Neural cell (in vitro differentiated cells): ENCODE measurements around the gene PPIL4. TPM values are rescaled to one million over a fixed set of nuclear protein-coding genes. Genes with fewer than 3 reads are reported as not detected.

Experiments
- H2AFZ ChIP-seq: fragments of 200-600, 300-800 bp; sonication (generic), shearing (Covaris generic); 2 replicates; pipeline ENCODE4 v1.6.0; 2014; ENCODE audit warnings: low read depth, mild to moderate bottlenecking, antibody characterized with exemption, low read length, moderate library complexity
- H3F3A ChIP-seq: fragments of 200-600 bp; shearing (Covaris generic); 2 replicates; pipeline ENCODE4 v1.6.1; 2016; ENCODE audit warnings: mild to moderate bottlenecking, moderate library complexity, mixed read lengths, antibody characterized with exemption, low read length; ENCODE audit not compliant: insufficient read depth, poor library complexity, severe bottlenecking
- H3K27ac ChIP-seq: fragments of 200-600, 300-800 bp; sonication (generic), shearing (Covaris generic); 2 replicates; pipeline ENCODE4 v1.5.1; 2014; ENCODE audit warnings: mild to moderate bottlenecking, low read length, moderate library complexity
- H3K27me3 ChIP-seq: fragments of 300-800, 200-600 bp; sonication (generic), shearing (Covaris generic); 2 replicates; pipeline ENCODE4 v1.6.0; 2014; ENCODE audit warnings: mild to moderate bottlenecking, low read depth, low read length, moderate library complexity; ENCODE audit not compliant: insufficient read depth
- H3K36me3 ChIP-seq: fragments of 300-800, 200-600 bp; sonication (generic), shearing (Covaris generic); 2 replicates; pipeline ENCODE4 v1.5.1; 2014; ENCODE audit warnings: mild to moderate bottlenecking, antibody characterized with exemption, low read length, moderate library complexity; ENCODE audit not compliant: insufficient read depth
- H3K4me2 ChIP-seq: fragments of 300-800, 200-600 bp; sonication (generic), shearing (Covaris generic); 2 replicates; pipeline ENCODE4 v1.6.0; 2014; ENCODE audit warnings: mild to moderate bottlenecking, low read length
- H3K4me3 ChIP-seq: fragments of 300-800, 200-600 bp; sonication (generic), shearing (Covaris generic); 2 replicates; pipeline ENCODE4 v1.5.1; 2014; ENCODE audit warnings: mild to moderate bottlenecking, low read length, moderate library complexity
- H3K79me2 ChIP-seq: fragments of 200-600 bp; shearing (Covaris generic); replicated peaks from 2 replicates; pipeline ENCODE4 v1.6.0; 2014; ENCODE audit warnings: mild to moderate bottlenecking, low read length, moderate library complexity; ENCODE audit not compliant: insufficient read depth
- H3K9ac ChIP-seq: fragments of 300-800, 200-600 bp; sonication (generic), shearing (Covaris generic); 2 replicates; pipeline ENCODE4 v1.6.1; 2016; ENCODE audit warnings: mild to moderate bottlenecking, low read length, mixed read lengths
- H3K9me2 ChIP-seq: fragments of 200-600 bp; shearing (Covaris generic); 2 replicates; pipeline ENCODE4 v1.6.1; 2016; ENCODE audit warnings: mild to moderate bottlenecking, low read length, mixed read lengths; ENCODE audit not compliant: insufficient read depth
- H3K9me3 ChIP-seq: fragments of 200-600, 300-800 bp; sonication (generic), shearing (Covaris generic); 2 replicates; pipeline ENCODE4 v1.6.1; 2016; ENCODE audit warnings: mild to moderate bottlenecking, mixed run types, low read length, moderate library complexity, mixed read lengths
- H4K20me1 ChIP-seq: fragments of 200-600 bp; shearing (Covaris generic); 2 replicates; pipeline ENCODE4 v1.6.1; 2016; ENCODE audit warnings: mild to moderate bottlenecking, mixed run types; ENCODE audit not compliant: insufficient read depth
- EP300 ChIP-seq: fragments of 450-650 bp; conservative IDR thresholded peaks from 2 replicates; pipeline ENCODE4 v1.6.1; 2014; ENCODE audit warnings: antibody characterized with exemption, mild to moderate bottlenecking, moderate library complexity; ENCODE audit not compliant: poor library complexity, severe bottlenecking
- EZH2 ChIP-seq: fragments of 200-600, 300-800 bp; shearing (Covaris generic), sonication (generic); IDR thresholded peaks from 2 replicates; pipeline ENCODE4 v1.6.1; 2014; ENCODE audit warnings: antibody characterized with exemption, low read length, borderline replicate concordance, mild to moderate bottlenecking; ENCODE audit not compliant: insufficient read depth, poor library complexity, severe bottlenecking
- MXI1 ChIP-seq: fragments of 450-650 bp; conservative IDR thresholded peaks from 2 replicates; pipeline ENCODE4 v1.6.1; 2014; ENCODE audit warnings: antibody characterized with exemption, mild to moderate bottlenecking; ENCODE audit not compliant: poor library complexity, severe bottlenecking
- POLR2AphosphoS5 ChIP-seq: IDR thresholded peaks from 2 replicates; pipeline ENCODE4 v1.6.1; 2012
- RAD21 ChIP-seq: fragments of 450-650 bp; conservative IDR thresholded peaks from 2 replicates; pipeline ENCODE4 v1.6.1; 2014; ENCODE audit warnings: antibody characterized with exemption, mild to moderate bottlenecking, moderate library complexity
- SMC3 ChIP-seq: fragments of 450-650 bp; conservative IDR thresholded peaks from 2 replicates; pipeline ENCODE4 v1.6.1; 2014; ENCODE audit warnings: antibody characterized with exemption, mild to moderate bottlenecking, moderate library complexity; ENCODE audit not compliant: poor library complexity
- TAF1 ChIP-seq: IDR thresholded peaks from 2 replicates; pipeline ENCODE4 v1.6.1; 2012; ENCODE audit warnings: low read depth
- polyA plus RNA-seq: library from polyadenylated mRNA; depleted of rRNA; stranded (reverse); fragments of >200 nt; gene quantifications from 2 replicates; pipeline ENCODE4 v1.2.3, GENCODE V29; 2014
- TF ChIP-seq, protein P1 (sequence below): IDR thresholded peaks from 2 replicates; pipeline ENCODE4 v1.6.1; 2012; ENCODE audit warnings: borderline replicate concordance
- TF ChIP-seq, protein P2 (sequence below): fragments of 450-650 bp; IDR thresholded peaks from 2 replicates; pipeline ENCODE4 v1.5.1; 2014; ENCODE audit warnings: antibody characterized with exemption, mild to moderate bottlenecking, moderate library complexity; ENCODE audit not compliant: poor library complexity, severe bottlenecking

The PPIL4 gene
- polyA plus RNA-seq, 1 donor from 2014 or later: 57.2 TPM

DNA sequence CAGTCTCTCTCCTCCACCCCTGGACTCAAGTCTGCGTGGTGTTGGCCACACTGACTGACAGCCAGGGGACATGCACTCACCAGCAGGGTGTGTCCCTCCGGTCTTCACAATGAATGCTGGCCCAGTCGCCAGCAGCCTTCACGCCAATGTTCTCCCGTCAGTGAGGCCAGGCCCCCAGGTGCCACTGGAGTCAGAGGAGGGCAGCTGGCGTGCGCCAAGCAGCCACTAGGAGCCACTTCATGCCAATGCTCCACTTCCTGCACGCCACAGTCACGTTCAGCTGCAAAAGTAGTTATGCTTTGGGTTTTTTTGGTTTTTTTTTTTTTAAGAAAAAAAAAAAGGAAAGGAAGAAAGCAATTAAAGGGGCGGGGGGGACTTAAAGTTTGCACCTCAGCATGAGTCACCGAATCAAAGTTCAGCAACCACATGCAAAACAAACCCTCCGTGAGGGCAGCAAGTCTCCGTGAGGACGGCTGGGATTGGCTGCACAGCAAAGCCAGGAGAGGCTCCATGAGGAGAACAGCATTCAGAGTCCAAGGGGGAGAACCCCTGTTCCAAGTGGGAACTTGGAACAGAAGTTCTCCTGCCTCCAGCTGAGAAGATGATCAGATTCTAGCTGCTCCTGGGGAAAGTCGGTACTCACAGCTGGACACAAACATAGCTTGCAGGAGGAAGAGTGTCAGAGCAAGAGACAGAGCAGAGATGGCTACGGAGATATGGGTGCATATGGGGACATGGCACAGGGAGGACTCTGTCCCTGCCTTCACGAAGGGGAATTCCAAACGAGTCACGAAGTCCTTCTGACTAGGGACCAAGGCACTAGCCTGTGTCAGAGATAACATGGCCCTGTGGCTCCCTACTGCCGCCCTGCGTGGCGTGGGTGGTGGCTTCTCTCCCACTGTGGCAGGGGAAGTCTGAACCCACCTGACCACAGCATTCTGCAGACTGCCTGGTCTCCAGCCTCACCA lies 60.8 kb downstream of the PPIL4 start, which contains the start of gene ZC3H12D:
Gene ZC3H12D (minus strand): TSS at position 282 of the 968 bp plus-strand sequence. CDS start 10,471 bp downstream, outside the sequence.
- Histone ChIP-seq H2AFZ (no peak within 1 kb of the TSS), H3K9me2 (no peaks in the 10 kb centered on the region), H3K36me3 (no peaks in the 10 kb centered on the region), H3K9me3 (no peaks in the 10 kb centered on the region), H3K27me3 (no peaks in the 10 kb centered on the region), H3K4me2 (no peak within 1 kb of the TSS), H3K4me3 (no peak within 1 kb of the TSS), H3F3A (no peaks in the 10 kb centered on the region), H4K20me1 (no peaks in the 10 kb centered on the region), H3K79me2 (no peaks in the 10 kb centered on the region), H3K27ac (no peak within 1 kb of the TSS), H3K9ac (no peak within 1 kb of the TSS)
- TF ChIP-seq TAF1 (no peak), SMC3 (no peak), EZH2 (no peak)

DNA sequence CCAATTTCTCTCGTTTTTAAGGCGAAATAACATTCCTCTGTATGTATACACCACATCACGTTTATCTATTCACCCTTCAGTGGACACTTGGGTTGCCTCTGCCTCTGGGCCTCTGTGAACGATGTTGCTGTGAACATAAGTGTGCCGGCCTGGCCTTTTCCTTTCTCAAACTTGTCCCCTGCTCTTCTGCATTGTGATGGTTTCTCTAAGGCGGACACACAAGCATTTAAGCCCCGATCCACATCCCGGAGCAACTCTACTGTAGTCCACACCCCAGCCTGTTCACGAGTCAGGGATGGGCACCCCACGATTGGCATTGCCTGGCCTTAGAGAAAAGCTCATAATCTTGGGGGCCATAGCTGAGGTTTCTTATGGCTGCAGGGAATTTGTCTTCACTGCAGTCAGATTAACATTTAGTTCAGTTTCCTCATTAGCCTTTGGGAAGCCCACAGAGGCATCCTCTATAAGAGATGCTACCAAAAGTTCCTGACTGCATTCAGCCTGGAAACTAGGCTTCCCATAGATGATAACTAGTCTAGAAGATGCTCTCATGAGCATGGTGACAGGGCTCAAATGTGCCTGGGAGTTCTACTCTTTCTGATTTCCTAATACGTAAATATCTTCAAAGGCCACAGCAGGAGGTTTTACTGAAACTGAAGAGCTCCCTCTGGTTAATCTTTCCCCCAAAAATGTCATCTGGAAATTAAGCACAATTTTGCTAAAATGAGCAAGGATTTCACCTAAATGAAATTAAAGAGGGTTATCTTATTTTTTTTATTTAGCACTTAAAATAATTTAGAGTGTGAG lies 61.8 kb downstream of the PPIL4 start:
- no peak overlapping the region for H3K4me2 ChIP-seq
- no peaks in the 10 kb centered on the region for H3K36me3 ChIP-seq
- no peaks in the 10 kb centered on the region for H4K20me1 ChIP-seq
- no peaks in the 10 kb centered on the region for H3K79me2 ChIP-seq
- TF ChIP-seq, protein P1, sequence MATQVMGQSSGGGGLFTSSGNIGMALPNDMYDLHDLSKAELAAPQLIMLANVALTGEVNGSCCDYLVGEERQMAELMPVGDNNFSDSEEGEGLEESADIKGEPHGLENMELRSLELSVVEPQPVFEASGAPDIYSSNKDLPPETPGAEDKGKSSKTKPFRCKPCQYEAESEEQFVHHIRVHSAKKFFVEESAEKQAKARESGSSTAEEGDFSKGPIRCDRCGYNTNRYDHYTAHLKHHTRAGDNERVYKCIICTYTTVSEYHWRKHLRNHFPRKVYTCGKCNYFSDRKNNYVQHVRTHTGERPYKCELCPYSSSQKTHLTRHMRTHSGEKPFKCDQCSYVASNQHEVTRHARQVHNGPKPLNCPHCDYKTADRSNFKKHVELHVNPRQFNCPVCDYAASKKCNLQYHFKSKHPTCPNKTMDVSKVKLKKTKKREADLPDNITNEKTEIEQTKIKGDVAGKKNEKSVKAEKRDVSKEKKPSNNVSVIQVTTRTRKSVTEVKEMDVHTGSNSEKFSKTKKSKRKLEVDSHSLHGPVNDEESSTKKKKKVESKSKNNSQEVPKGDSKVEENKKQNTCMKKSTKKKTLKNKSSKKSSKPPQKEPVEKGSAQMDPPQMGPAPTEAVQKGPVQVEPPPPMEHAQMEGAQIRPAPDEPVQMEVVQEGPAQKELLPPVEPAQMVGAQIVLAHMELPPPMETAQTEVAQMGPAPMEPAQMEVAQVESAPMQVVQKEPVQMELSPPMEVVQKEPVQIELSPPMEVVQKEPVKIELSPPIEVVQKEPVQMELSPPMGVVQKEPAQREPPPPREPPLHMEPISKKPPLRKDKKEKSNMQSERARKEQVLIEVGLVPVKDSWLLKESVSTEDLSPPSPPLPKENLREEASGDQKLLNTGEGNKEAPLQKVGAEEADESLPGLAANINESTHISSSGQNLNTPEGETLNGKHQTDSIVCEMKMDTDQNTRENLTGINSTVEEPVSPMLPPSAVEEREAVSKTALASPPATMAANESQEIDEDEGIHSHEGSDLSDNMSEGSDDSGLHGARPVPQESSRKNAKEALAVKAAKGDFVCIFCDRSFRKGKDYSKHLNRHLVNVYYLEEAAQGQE: no peak
- H3K27me3 ChIP-seq: no peaks in the 10 kb centered on the region
- no peaks in the 10 kb centered on the region for H3F3A ChIP-seq
- H3K9me3 ChIP-seq: no peaks in the 10 kb centered on the region
- H3K4me3 ChIP-seq: no peak overlapping the region
- H3K27ac ChIP-seq: no peak overlapping the region
- H2AFZ ChIP-seq: no peak overlapping the region
- no peaks in the 10 kb centered on the region for H3K9me2 ChIP-seq
- no peak overlapping the region for H3K9ac ChIP-seq

DNA sequence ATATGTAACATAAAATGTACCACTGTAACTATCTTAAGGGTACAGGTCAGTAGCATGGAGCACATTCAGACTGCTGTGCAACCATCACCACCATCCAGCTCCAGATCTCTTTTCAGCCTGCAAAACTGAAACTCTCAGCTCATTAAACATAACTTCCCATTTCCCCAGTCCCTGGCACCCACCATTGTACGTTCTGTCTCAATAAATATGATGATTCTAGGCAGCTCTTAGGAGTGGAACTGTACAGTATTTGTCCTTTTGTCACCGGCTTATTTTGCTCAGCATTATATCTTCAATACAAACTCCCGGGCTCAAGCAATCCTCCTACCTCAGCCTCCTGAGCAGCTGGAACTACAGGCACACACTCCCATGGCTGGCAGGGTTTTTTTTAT lies 62.5 kb downstream of the PPIL4 start:
- TF ChIP-seq MXI1: no peak
- TF ChIP-seq EZH2: no peak
- TF ChIP-seq, protein P1: no peak
- TF ChIP-seq SMC3: no peak
- no peak for TF ChIP-seq RAD21
- no peak for TF ChIP-seq POLR2AphosphoS5
- TF ChIP-seq, protein P2, sequence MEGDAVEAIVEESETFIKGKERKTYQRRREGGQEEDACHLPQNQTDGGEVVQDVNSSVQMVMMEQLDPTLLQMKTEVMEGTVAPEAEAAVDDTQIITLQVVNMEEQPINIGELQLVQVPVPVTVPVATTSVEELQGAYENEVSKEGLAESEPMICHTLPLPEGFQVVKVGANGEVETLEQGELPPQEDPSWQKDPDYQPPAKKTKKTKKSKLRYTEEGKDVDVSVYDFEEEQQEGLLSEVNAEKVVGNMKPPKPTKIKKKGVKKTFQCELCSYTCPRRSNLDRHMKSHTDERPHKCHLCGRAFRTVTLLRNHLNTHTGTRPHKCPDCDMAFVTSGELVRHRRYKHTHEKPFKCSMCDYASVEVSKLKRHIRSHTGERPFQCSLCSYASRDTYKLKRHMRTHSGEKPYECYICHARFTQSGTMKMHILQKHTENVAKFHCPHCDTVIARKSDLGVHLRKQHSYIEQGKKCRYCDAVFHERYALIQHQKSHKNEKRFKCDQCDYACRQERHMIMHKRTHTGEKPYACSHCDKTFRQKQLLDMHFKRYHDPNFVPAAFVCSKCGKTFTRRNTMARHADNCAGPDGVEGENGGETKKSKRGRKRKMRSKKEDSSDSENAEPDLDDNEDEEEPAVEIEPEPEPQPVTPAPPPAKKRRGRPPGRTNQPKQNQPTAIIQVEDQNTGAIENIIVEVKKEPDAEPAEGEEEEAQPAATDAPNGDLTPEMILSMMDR: no peak
- no peak for TF ChIP-seq EP300
- no peak for TF ChIP-seq TAF1
- H3K27me3 ChIP-seq: no peaks in the 10 kb centered on the region
- H3K27ac ChIP-seq: no peak overlapping the region
- H3K36me3 ChIP-seq: no peaks in the 10 kb centered on the region
- no peaks in the 10 kb centered on the region for H3K79me2 ChIP-seq
- no peaks in the 10 kb centered on the region for H3K9me2 ChIP-seq
- no peak overlapping the region for H3K4me2 ChIP-seq
- H4K20me1 ChIP-seq: no peaks in the 10 kb centered on the region
- H2AFZ ChIP-seq: no peak overlapping the region
- no peak overlapping the region for H3K4me3 ChIP-seq
- no peaks in the 10 kb centered on the region for H3K9me3 ChIP-seq
- H3K9ac ChIP-seq: no peak overlapping the region
- no peaks in the 10 kb centered on the region for H3F3A ChIP-seq
